Left colon (tissue), 2 donors: Measurements from ENCODE around the gene OR7G1. TPM values are rescaled to one million over a fixed set of nuclear protein-coding genes. Genes with fewer than 3 reads are reported as not detected.

Experiments
- ATAC-seq: fragments of 200-7000 bp; cut with Tn5 transposase; one replicate; pipeline ENCODE4 v1.9.1; 2020; ENCODE audit warnings: mild to moderate bottlenecking, moderate library complexity
- DNase-seq, 2 donors: peaks; one replicate each; pipeline ENCODE4 v3.0.0-alpha.2; 2020
- intact Hi-C, 2 donors: fragments of 100-400 bp; cut with DNase I in 1 of 2; cut with micrococcal nuclease in 1 of 2; formaldehyde crosslinking; loops; one replicate each; pipeline versions ENCODE4 v1.11.2 to v1.14.0; 2022; cut with DNase I, micrococcal nuclease
- long read RNA-seq: library from polyadenylated mRNA; unstranded; transcript quantifications from one replicate; pipeline ENCODE4 v2.0.0, GENCODE V29; 2021
- total RNA-seq, 2 donors: library from RNA; stranded (reverse); fragmentation: NEBNext Ultra II Directional; extraction: Animal tissue kit (Norgen Biotek cat#: 25700); gene quantifications; one replicate each; pipeline ENCODE4 v1.2.1, GENCODE V29; 2021
- donor health status: DM: no; HTN: no; CAD: no.
- donor health status: DM: yes; HTN: yes; CAD: no.

The OR7G1 gene, protein sequence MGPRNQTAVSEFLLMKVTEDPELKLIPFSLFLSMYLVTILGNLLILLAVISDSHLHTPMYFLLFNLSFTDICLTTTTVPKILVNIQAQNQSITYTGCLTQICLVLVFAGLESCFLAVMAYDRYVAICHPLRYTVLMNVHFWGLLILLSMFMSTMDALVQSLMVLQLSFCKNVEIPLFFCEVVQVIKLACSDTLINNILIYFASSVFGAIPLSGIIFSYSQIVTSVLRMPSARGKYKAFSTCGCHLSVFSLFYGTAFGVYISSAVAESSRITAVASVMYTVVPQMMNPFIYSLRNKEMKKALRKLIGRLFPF
- total RNA-seq = not detected
- long read RNA-seq = 0 reads

DNA sequence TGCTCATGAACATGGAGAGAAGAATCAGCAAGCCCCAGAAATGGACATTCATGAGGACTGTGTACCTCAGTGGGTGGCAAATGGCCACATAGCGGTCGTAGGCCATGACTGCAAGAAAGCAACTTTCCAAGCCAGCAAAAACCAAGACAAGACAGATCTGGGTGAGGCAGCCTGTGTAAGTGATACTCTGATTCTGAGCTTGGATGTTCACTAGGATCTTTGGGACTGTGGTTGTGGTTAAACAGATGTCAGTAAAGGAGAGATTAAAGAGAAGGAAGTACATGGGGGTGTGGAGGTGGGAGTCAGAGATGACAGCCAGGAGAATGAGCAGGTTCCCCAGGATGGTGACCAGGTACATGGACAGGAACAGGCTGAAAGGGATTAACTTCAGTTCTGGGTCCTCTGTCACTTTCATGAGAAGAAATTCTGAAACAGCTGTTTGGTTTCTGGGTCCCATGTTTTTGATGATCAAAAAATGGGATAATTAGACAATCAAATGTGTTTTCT lies at the start of gene OR7G1:
Gene OR7G1 (minus strand): TSS at position 457 of the 507 bp plus-strand sequence. CDS start 0 bp downstream, at position 457.
- DNase-seq (no peak), ATAC-seq (no peak)
- intact Hi-C loops = no loop called here

DNA sequence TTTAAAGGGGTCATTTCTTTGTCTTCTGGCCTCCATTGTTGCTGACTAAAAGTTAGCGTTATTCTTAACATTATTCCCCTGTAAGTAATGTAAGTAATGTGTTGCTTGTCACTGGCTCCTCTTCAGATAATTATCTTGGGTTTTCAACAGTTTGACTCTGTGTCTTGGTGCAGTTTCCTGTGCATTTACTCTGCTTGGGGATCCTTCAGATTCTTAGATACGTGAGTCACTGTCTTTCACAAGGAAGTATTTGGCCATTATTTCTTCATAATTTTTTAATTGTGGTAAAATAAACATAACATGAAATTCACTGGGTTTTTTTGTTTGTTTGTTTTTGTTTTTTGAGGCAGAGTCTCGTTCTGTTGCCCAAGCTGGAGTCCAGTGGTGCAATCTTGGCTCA lies 49.7 kb upstream of the OR7G1 start:
- ATAC-seq (no peak), DNase-seq (no peak)
- intact Hi-C loops = no loop called here

DNA sequence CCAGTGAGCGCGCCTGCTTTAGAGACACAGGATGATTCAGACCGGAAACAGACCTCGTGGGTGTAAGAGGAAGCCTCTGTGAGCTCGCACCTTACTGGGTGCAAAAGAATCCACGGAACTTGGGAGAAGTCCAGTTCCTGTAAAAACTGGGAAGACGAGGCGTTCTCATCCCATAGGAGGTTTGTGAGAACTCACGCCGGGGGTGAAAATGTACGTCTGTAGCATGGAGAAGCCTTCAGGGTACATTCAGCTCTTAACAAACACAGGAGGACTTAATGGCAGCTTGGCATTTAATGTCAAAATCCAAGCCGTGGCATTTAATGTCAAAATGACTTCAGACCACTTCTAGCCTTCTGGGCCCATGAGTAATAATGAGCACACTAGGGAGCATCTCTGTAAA lies 45.9 kb upstream of the OR7G1 start:
- intact Hi-C loops = no loop called here
- no peak for DNase-seq
- ATAC-seq = no peak

DNA sequence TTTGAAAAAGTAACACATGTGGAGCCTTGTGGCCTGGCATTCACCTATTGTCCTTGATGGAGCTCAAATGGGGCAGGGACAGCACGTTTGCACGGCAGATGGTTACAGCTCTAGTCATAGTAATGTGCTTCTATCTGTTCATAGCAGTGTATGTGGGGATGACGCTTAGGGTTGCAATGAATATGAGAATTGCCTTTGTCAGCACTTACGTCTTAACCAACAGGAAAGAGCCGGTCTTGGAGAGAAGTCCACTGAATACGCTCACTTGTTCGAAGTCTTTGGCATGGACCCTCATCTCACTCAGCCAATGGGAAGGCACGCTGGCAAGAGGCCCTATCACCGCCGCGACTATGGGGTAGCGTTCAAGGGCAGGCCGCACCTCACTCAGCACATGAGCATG lies 44.3 kb upstream of the OR7G1 start:
- no peak for DNase-seq
- intact Hi-C loops = no loop called here
- ATAC-seq = no peak

DNA sequence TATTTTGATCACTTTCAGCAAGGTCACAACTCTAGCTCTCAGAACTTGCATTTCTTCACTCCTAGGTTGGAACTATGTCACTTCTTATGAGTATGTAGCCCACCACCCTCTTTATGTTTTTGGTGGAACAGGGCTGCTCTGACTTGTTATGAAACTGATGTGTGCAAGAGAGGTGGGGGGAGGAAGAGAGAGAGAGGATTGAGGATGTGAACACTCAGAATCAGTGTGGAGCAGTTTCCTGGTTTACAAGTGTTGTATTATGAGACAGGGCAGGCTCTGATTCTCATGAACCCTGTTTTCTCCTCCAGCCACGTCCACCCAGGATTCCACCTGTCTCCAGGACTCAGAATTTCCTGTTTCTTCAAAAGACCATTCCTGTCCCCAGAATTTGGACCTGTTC lies 40.7 kb upstream of the OR7G1 start:
- ATAC-seq (no peak), DNase-seq (no peak)
- intact Hi-C loops = no loop called here

DNA sequence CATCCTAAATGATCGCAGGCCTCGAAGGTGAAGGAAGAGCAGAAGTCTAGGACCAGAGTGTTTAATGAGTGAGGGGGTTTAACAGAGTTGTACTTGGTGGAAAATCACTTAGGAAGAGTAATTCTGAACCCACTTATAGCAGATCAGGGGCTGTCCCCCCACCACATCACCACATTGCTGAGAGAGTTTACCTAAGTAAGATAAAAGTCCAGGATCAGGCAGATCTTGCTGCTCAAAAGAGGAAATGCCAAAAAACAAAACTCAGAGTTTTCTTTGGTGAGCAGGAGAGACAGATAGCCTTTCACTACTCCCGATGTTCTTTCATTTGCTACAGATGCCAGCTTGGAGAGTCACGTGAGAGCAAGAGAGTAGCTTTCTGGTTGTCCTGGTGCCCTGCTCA lies 40.0 kb upstream of the OR7G1 start:
- intact Hi-C loops = no loop called here
- DNase-seq (no peak), ATAC-seq (no peak)

DNA sequence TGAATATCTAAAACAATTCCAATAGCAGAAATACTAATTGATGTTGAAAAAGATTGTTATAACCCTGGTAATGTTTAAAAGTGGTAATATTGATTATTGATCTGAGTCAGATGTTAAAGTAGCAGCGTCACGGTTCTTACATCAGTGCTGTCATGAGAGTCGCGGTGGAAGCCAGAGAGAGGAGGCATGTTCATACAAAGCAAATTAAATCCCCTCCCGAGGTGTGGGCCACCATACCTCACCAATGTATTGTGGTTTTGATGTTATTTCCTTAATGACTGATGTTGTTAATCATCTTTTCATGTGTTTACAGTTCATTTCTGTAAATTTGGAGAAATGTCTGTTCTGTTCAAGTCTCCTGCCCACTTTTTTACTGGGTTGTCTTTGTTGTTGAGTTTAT lies 35.8 kb upstream of the OR7G1 start:
- DNase-seq (no peak), ATAC-seq (no peak)
- intact Hi-C loops = no loop called here

DNA sequence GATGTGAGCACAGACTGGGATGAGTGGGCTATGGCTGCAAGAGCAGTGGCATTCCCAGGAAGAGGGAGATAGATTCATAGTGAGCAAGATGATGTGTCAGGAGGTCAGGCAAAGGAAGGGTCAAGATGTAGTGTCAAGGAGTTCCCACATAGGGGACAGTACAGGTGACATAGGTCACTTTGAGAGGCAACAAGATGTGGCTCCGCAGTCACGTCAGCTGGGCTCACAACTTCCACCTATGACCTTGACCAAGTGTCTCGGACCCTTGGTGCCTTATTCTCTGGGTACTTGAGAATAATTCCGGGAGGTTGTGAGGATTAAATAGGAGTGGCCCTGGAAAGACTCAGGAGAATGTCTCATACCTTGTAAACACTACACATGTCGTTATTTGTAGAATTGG lies 35.1 kb upstream of the OR7G1 start:
- ATAC-seq (no peak), DNase-seq (no peak)
- intact Hi-C loops = no loop called here

DNA sequence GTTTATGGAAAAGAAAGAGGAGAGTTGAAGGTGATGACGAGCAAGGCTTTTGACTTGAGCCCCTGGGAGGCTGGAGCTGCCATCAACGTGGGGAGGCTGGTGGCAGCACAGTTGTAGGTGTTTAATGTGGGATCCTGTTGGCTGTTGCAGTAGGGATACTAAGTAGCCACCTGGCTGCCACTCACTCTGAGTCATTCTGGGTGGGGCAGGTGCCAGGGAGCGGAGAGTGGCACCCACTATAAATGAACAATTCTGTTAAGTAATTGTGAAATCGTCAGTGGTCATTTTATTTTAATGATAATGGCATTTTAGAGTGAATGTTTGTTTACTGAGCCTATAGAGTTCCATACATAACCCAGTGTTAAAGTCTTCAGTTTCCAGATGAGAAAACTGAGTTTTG lies 34.4 kb upstream of the OR7G1 start:
- DNase-seq (no peak), ATAC-seq (no peak)
- intact Hi-C loops = no loop called here

DNA sequence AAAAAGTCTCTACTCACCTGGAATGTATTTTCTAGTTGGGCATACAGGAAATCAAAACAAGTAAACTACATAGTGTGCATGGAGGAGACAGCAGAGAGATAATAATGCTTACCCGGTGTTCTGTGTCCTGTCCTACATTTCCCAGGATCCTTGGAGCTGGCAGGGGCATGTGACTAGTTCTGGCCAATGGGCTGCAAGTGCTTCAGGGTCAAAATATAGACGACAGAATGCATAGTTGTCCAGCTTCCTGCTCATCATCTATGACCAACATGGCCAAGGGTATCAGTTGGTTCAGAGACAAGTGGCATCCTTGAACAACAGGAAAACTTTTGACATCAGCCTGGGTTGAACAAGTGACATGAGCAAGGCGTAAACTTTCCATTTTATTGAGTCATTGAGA lies 33.1 kb upstream of the OR7G1 start:
- intact Hi-C loops = no loop called here
- DNase-seq (no peak), ATAC-seq (no peak)

DNA sequence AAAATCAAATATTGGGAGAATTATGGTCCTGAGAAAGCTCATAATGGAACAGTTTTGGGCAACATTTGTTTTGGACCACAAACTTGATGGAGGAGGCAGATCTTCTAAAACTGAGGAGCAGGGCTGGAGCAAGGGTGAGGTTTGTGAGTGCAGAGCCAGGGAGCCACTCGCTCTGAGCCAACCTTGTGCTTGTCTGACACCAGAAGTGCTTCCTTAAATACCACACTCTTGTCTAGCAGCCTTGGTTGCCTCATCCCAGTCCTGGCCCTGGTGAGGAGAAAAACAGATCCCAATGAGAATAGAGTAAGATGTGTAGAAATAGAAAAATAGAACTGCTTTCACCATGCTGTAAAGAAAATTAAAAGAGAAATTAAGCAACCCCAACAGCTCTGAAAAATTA lies 31.3 kb upstream of the OR7G1 start:
- intact Hi-C loops = no loop called here
- ATAC-seq (no peak), DNase-seq (no peak)

DNA sequence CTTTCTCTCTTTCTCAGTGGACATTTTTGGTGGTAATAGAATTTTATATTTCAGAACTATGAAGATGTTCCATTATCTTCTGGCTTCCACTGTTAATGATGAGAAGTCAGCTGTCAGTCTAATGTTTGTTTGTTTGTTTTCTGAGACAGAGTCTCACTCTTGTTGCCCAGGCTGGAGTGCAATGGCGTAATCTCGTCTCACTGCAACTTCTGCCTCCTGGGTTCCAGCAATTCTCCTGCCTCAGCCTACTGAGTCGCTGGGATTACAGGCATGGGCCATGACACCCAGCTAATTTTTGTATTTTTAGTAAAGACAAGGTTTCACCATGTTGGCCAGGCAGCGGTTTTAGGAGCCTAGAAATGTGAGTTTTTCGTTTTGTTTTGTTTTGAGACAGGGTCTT lies 29.4 kb upstream of the OR7G1 start:
- intact Hi-C loops = no loop called here
- ATAC-seq (no peak), DNase-seq (no peak)

DNA sequence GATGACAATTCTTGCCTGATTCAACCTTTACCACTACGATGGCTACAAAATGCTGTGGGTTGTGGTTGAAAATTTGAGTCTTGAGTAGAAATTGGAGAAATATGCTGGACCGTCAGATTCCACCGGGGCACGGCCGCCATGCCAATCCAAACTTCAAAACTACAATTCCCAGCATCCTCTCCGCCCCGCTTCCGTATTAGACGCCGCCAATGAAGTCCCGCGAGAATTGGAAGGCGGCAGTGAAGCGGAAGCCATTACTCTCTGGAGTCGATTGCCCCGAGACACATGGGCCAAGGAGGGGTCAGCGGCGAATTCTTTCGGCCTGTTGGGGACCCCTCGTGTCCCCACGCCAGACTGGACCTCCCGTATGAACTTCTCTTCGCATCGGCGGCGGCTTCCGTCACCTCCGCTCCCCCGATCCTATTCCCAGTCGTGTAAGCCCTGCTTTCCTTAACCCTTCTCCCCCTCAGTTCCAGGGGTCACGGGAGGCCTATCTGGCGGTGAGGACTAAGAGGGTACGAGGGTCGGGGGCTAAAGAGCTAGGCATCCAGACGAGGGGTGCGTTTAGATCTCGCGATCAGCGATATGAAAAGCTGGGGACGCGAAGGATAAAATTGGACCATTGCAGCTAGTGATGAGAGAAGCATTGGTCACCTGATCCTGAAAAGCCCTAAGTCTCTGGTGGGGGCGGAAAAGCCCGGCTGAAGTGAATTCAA lies 24.8 kb upstream of the OR7G1 start, which contains the start of gene ZNF317:
Gene ZNF317 (plus strand): TSS at position 239 of the 716 bp plus-strand sequence. CDS start 15,620 bp downstream, outside the sequence.
- peak; percentile 99 for ATAC-seq
- intact Hi-C loops = no loop called here
- DNase-seq = peak; percentile 94 to 96

DNA sequence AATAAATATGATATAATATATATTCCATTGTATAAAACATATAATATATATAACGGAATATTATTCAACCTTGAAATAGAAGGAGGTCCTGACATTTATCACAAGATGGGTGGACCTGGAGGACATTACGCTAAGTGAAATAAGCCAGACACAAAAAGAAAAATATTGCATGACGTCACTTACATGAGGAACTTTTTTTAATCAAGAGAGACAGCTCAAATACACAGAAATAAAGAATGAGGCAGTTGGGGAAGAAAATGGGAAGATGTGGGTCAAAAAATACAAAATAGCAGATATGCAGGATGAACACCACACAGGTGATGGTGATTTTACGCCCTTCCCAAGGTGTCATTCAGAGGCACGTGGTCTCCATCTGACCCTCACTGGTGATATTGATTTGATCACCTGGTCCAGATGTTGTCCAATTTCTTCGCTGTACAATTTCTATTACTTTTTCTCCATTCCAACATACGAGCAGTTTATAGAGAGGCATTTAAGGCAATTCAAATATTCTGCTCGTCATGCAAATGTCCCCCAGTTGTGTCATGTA lies 24.1 kb upstream of the OR7G1 start:
- intact Hi-C loops = loop anchor here in 1 of 2 donors (10.0 kb wide), 1 partner anchor 655 kb away; no protein-coding TSS in a partner anchor
- peak; percentile 6 for ATAC-seq
- DNase-seq = no peak

DNA sequence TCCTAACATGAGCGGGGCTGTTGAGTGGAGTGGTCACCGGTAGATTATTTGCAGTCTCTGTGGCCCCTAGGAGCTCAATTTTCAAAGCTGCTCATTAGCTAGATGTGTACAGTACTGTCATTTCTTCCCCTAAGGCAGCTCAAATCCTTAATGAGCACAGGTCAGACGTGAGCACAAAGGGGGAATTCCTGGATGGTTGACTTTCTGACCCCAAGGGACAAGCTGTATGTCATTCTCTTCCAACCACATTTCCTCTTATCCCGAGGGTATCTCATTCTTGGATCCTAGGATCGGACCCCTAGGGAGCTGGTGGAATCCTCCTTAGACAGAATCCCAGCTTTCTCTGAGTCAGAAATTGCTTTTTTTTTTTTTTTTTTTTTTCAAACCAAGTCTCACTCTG lies 16.9 kb upstream of the OR7G1 start:
- ATAC-seq = no peak

DNA sequence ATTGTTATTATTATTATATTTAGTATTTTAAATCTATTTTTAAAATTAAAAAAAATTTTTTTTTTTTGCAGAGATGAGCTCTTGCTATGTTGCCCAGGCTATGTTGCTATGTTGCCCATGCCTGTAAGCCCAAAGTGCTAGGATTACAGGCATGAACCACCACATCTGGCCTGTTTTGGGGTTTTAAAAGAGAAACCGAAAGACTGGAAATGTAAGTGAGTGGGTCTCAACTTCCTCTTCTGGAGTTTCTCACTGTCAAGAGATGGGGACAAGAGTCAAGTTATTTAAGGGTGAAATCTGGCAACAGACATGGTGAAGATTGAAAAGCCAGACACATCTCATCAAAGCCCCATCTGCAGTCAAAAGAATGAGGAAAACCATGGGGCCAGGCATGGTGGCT lies 15.4 kb upstream of the OR7G1 start:
- ATAC-seq (no peak), DNase-seq (no peak)
- intact Hi-C loops = loop anchor here in 1 of 2 donors (10.0 kb wide), 1 partner anchor 664 kb away; no protein-coding TSS in a partner anchor

More for the DNA sequence above, 16.9 kb upstream of the OR7G1 start:
- intact Hi-C loops = loop anchor here in 1 of 2 donors (10.0 kb wide), 1 partner anchor 662 kb away; no protein-coding TSS in a partner anchor
- DNase-seq = no peak

DNA sequence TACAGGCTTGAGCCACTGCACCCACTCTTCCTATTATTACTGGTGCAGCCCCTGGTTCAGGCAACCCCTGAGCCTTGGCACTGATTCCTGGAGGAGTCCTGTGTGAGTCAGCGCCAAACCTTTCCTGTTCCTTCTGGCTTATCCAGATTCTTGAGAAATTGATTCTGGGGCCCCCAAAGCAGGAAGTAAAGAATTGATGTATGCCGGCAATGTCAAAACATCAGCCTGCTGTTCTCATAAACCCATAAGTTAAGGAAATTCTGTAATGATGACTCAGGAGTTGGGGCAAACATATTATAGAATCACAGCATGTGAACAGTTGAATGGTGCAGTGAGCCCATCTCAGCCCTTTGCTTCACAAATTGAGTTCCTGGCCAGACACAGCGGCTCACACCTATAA lies 12.6 kb upstream of the OR7G1 start:
- ATAC-seq = no peak
- DNase-seq = no peak
- intact Hi-C loops = no loop called here

DNA sequence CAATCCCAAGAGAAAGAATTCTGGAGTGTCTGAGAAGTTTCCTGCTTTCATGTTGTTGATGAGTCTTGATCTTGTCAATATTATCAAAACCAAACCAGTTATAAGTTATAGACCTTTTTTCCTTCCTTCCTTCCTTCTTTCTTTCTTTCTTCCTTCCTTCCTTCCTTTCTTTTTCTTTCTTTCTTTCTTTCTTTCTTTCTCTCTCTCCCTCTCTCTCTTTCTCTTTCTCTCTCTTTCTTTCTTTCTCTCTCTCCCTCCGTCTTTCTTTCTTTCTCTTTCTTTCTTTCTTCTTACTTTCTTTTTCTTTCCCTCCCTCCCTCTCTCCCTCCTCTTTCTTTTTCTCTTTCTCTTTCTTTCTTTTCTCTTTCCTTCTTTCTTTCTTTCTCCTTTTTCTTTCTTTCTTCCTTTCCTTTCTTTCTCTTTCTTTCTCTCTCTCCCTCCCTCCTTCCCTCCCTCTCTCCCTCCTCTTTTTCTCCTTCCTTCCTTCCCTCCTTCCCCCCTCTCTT lies 11.4 kb upstream of the OR7G1 start, which contains the start of gene OR7G3:
Gene OR7G3 (minus strand): TSS at position 51 of the 506 bp plus-strand sequence. CDS start 0 bp downstream, at position 51.
- DNase-seq (no peak), ATAC-seq (no peak)
- intact Hi-C loops = no loop called here

DNA sequence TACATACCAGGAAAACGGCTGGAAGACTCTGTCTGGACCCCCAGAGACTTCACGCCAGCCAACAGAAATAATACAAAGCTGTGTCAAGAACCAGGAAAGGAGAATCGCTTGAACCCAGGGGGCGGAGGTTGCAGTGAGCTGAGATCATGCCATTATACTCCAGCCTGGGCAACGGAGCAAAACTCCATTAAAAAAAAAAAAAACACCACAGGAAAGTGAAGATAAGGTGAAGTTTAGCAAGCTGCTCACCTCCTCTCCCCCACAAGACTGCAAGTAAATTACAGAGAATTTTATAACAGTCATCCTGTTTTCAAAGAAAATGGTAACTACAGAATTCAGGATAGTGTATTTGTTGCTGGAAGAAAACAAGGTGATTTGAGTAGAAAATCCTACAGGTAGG lies 984 bp upstream of the OR7G1 start:
- DNase-seq = no peak
- ATAC-seq = no peak
- intact Hi-C loops = no loop called here
